HL-60 (cell line): ENCODE measurements around the gene RPL21.

ENCODE experiments used
- DNase-seq, 2 experiments: peaks; one replicate each; pipeline ENCODE4 v3.0.0-alpha.2; 2010 to 2020; ENCODE audit warnings: low read depth in 1 of 2, low spot score in 1 of 2
- H3K27ac ChIP-seq: fragments of 250-450 bp; sonication (Bioruptor Pico); replicated peaks from 2 replicates; pipeline ENCODE4 v1.5.1; 2020; ENCODE audit warnings: mild to moderate bottlenecking, moderate library complexity
- H3K27me3 ChIP-seq: fragments of 250-450 bp; sonication (Bioruptor Pico); 2 replicates; pipeline ENCODE4 v1.5.1; 2021; ENCODE audit warnings: mild to moderate bottlenecking, moderate library complexity; ENCODE audit not compliant: insufficient read depth, poor library complexity, severe bottlenecking
- H3K4me3 ChIP-seq: replicated peaks from 2 replicates; pipeline ENCODE4 v1.5.1; 2011; ENCODE audit warnings: mild to moderate bottlenecking, control low read depth, low read length; ENCODE audit not compliant: insufficient read depth
- GABPA ChIP-seq: IDR thresholded peaks from 2 replicates; pipeline ENCODE4 v1.6.1; 2012; ENCODE audit warnings: low read depth
- POLR2AphosphoS5 ChIP-seq: IDR thresholded peaks from 2 replicates; pipeline ENCODE4 v1.6.1; 2012; ENCODE audit warnings: low read depth
- SPI1 ChIP-seq: IDR thresholded peaks from 2 replicates; pipeline ENCODE4 v1.6.1; 2012; ENCODE audit warnings: low read depth, mild to moderate bottlenecking, borderline replicate concordance
- TF ChIP-seq, protein P1 (sequence below): IDR thresholded peaks from 2 replicates; pipeline ENCODE4 v1.6.1; 2012; ENCODE audit warnings: low read depth; ENCODE audit not compliant: insufficient replicate concordance
- TF ChIP-seq, protein P2 (sequence below): IDR thresholded peaks from one replicate; pipeline ENCODE4 v1.5.1; 2011; ENCODE audit warnings: low read length, control low read depth, inconsistent platforms; ENCODE audit not compliant: insufficient read depth

Gene RPL21

DNA sequence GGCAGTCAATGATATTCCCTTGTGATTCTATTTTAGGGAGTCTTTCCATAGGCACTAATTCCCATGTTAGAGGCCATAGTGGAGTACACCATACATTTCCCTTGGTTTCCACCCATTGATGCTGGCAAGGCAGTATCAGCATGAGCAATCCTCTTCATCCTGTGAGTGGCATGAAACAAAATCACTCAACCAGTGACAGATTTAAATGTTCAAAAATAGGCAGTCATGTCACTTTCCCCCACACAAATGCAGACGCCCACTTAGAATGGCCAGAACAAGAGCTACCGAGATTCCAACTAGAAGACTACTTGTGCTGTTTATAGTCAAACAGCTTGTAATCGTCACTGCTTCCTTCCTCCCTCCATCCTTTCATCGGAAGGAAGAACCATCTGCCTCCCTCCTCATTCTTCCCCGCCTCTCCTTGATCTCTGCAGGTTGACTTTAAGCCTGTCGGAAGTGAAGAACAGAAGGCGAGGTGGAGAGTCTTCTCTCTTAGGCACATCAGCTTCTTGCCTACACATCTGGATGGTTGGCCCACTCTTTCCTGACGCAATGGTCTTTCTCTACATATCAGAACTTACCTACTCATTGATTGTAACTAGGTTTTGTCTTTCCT lies 41.8 kb downstream of the RPL21 start:
- Histone ChIP-seq H3K4me3 (no peak overlapping the region), H3K27ac (no peak overlapping the region), H3K27me3 (peaks cover 13% of the 10 kb centered on the region)
- DNase-seq, result no peak
- TF ChIP-seq, protein P1, sequence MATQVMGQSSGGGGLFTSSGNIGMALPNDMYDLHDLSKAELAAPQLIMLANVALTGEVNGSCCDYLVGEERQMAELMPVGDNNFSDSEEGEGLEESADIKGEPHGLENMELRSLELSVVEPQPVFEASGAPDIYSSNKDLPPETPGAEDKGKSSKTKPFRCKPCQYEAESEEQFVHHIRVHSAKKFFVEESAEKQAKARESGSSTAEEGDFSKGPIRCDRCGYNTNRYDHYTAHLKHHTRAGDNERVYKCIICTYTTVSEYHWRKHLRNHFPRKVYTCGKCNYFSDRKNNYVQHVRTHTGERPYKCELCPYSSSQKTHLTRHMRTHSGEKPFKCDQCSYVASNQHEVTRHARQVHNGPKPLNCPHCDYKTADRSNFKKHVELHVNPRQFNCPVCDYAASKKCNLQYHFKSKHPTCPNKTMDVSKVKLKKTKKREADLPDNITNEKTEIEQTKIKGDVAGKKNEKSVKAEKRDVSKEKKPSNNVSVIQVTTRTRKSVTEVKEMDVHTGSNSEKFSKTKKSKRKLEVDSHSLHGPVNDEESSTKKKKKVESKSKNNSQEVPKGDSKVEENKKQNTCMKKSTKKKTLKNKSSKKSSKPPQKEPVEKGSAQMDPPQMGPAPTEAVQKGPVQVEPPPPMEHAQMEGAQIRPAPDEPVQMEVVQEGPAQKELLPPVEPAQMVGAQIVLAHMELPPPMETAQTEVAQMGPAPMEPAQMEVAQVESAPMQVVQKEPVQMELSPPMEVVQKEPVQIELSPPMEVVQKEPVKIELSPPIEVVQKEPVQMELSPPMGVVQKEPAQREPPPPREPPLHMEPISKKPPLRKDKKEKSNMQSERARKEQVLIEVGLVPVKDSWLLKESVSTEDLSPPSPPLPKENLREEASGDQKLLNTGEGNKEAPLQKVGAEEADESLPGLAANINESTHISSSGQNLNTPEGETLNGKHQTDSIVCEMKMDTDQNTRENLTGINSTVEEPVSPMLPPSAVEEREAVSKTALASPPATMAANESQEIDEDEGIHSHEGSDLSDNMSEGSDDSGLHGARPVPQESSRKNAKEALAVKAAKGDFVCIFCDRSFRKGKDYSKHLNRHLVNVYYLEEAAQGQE, result no peak
- TF ChIP-seq GABPA (no peak), POLR2AphosphoS5 (no peak), SPI1 (no peak)
- TF ChIP-seq, protein P2, sequence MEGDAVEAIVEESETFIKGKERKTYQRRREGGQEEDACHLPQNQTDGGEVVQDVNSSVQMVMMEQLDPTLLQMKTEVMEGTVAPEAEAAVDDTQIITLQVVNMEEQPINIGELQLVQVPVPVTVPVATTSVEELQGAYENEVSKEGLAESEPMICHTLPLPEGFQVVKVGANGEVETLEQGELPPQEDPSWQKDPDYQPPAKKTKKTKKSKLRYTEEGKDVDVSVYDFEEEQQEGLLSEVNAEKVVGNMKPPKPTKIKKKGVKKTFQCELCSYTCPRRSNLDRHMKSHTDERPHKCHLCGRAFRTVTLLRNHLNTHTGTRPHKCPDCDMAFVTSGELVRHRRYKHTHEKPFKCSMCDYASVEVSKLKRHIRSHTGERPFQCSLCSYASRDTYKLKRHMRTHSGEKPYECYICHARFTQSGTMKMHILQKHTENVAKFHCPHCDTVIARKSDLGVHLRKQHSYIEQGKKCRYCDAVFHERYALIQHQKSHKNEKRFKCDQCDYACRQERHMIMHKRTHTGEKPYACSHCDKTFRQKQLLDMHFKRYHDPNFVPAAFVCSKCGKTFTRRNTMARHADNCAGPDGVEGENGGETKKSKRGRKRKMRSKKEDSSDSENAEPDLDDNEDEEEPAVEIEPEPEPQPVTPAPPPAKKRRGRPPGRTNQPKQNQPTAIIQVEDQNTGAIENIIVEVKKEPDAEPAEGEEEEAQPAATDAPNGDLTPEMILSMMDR, result no peak

DNA sequence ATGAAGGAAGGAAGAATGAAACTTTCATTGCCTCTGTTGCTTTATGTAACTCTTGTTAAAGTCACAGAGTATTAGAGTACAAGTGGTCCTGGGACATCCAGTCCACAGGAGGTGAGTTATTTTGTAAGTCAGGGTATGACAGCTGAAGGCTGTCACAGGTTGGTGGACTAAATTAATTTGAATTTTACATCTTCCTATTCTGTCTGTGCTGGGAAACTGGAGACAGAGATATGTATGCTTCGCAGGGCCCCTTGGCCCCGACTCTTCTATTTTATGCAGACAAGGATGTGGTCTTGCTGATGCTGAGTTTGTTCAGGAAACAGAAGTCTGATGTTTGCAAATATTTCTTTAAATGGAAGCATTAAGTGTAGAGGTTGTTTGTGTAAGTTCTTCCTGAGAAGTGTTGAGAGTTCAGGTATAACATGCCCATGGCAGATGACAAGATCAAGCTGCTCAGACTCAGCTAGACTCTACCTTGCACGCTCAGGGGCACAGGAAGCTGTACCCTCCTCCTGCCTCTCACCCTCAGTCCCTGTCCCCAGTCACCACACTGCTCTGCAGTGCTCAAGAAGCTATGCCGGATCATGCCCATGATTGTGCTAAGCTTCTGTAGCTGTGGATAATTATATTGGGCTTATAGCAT lies 42.6 kb downstream of the RPL21 start:
- TF ChIP-seq, protein P1, result no peak
- TF ChIP-seq SPI1 (no peak), GABPA (no peak), POLR2AphosphoS5 (no peak)
- TF ChIP-seq, protein P2, result no peak
- DNase-seq, result no peak
- H3K4me3 ChIP-seq, result no peak overlapping the region
- H3K27me3 ChIP-seq, result peaks cover 13% of the 10 kb centered on the region
- H3K27ac ChIP-seq, result no peak overlapping the region

DNA sequence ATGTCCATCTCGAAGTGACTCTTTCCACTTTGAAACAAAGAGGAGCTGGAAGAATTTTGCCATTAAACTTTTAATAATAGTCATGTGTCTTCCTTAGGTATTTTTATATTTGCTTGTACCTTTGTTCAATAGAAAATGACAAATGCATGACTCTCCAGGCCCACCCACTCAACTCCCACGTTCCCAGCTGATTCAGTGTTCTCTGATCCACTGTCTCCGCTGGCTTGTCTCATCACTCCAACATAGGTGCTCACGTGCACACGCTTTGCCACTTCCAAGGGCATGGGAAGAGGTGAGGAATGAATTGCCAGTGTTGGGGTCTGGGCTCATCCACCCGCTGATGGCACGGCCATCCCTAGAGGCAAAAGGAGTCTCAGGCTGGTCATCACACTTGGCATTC lies 43.7 kb downstream of the RPL21 start:
- peaks cover 13% of the 10 kb centered on the region for H3K27me3 ChIP-seq
- no peak overlapping the region for H3K4me3 ChIP-seq
- TF ChIP-seq SPI1, result no peak
- no peak for TF ChIP-seq POLR2AphosphoS5
- TF ChIP-seq, protein P2, result no peak
- no peak for TF ChIP-seq GABPA
- TF ChIP-seq, protein P1, result no peak
- DNase-seq, result no peak
- no peak overlapping the region for H3K27ac ChIP-seq
